Measurements from ENCODE around the gene COL5A2. TPM values are rescaled to one million over a fixed set of nuclear protein-coding genes. Genes with fewer than 3 reads are reported as not detected.

The COL5A2 gene
- total RNA-seq, 2 donors from 2014 or later, result 10.4 to 24.6 TPM

GRCh38 chr2:189218236-189218635, 38.7 kb upstream of the COL5A2 start:
- TF ChIP-seq CTCF (IDR thresholded peaks at IDR 0.05), result no peak
- intact Hi-C loops (cut with DNase I), result no loop called here
- Histone ChIP-seq H3K4me3 (no peak overlapping the region), H3K27me3 (no peaks in the 10 kb centered on the region), H3K9ac (ENCODE audit: low read depth in 2 of 2, low read length in 2 of 2) (no peak overlapping the region), H3K4me1 (no peaks in the 10 kb centered on the region), H3K9me3 (no peaks in the 10 kb centered on the region), H3K27ac (no peak overlapping the region), H3K36me3 (no peaks in the 10 kb centered on the region)
- no peak for DNase-seq

GRCh38 chr2:189217541-189217940, 38.0 kb upstream of the COL5A2 start:
- no peak overlapping the region for H3K27ac ChIP-seq
- intact Hi-C loops (cut with DNase I), result no loop called here
- no peak for TF ChIP-seq CTCF (IDR thresholded peaks at IDR 0.05)
- H3K9me3 ChIP-seq, result no peaks in the 10 kb centered on the region
- no peaks in the 10 kb centered on the region for H3K4me1 ChIP-seq
- no peak overlapping the region for H3K9ac ChIP-seq (ENCODE audit: low read depth in 2 of 2, low read length in 2 of 2)
- no peak overlapping the region for H3K4me3 ChIP-seq
- no peak for DNase-seq
- H3K36me3 ChIP-seq, result no peaks in the 10 kb centered on the region
- H3K27me3 ChIP-seq, result no peaks in the 10 kb centered on the region

GRCh38 chr2:189217051-189217450, 37.5 kb upstream of the COL5A2 start:
- H3K4me3 ChIP-seq, result no peak overlapping the region
- DNase-seq, result no peak
- H3K27me3 ChIP-seq, result no peaks in the 10 kb centered on the region
- no peak overlapping the region for H3K27ac ChIP-seq
- H3K9me3 ChIP-seq, result no peaks in the 10 kb centered on the region
- intact Hi-C loops (cut with DNase I), result no loop called here
- no peaks in the 10 kb centered on the region for H3K4me1 ChIP-seq
- no peak for TF ChIP-seq CTCF (IDR thresholded peaks at IDR 0.05)
- H3K36me3 ChIP-seq, result no peaks in the 10 kb centered on the region
- H3K9ac ChIP-seq (ENCODE audit: low read depth in 2 of 2, low read length in 2 of 2), result no peak overlapping the region

GRCh38 chr2:189214484-189214883, 34.9 kb upstream of the COL5A2 start:
- no peaks in the 10 kb centered on the region for H3K27me3 ChIP-seq
- no peaks in the 10 kb centered on the region for H3K36me3 ChIP-seq
- intact Hi-C loops (cut with DNase I), result no loop called here
- no peak for TF ChIP-seq CTCF (IDR thresholded peaks at IDR 0.05)
- no peak overlapping the region for H3K4me3 ChIP-seq
- H3K4me1 ChIP-seq, result no peaks in the 10 kb centered on the region
- H3K9ac ChIP-seq (ENCODE audit: low read depth in 2 of 2, low read length in 2 of 2), result no peak overlapping the region
- no peak for DNase-seq
- no peaks in the 10 kb centered on the region for H3K9me3 ChIP-seq
- no peak overlapping the region for H3K27ac ChIP-seq

- intact Hi-C loops (cut with DNase I), result no loop called here
- no peaks in the 10 kb centered on the region for H3K27me3 ChIP-seq
Measured at GRCh38 chr2:189213250-189213649, 33.7 kb upstream of the COL5A2 start.

More at GRCh38 chr2:189213250-189213649, 33.7 kb upstream of the COL5A2 start:
- H3K4me1 ChIP-seq, result no peaks in the 10 kb centered on the region
- no peaks in the 10 kb centered on the region for H3K9me3 ChIP-seq
- no peak overlapping the region for H3K9ac ChIP-seq (ENCODE audit: low read depth in 2 of 2, low read length in 2 of 2)
- no peak for TF ChIP-seq CTCF (IDR thresholded peaks at IDR 0.05)
- no peak for DNase-seq
- no peak overlapping the region for H3K4me3 ChIP-seq
- H3K27ac ChIP-seq, result no peak overlapping the region
- no peaks in the 10 kb centered on the region for H3K36me3 ChIP-seq
